Parathyroid adenoma (tissue), 2 donors: ENCODE measurements around the gene RCAN1.

ENCODE experiments used
- H2AFZ ChIP-seq: fragments of 300-600 bp; sonication (generic); one replicate; pipeline ENCODE4 v1.7.0; 2017; ENCODE audit warnings: antibody characterized with exemption, mild to moderate bottlenecking
- H3K27ac ChIP-seq: fragments of 300-600 bp; sonication (generic); one replicate; pipeline ENCODE4 v1.7.0; 2017
- H3K27me3 ChIP-seq: fragments of 300-600 bp; sonication (generic); one replicate; pipeline ENCODE4 v1.7.0; 2017; ENCODE audit warnings: low read length; ENCODE audit not compliant: control insufficient read depth, insufficient read depth
- H3K36me3 ChIP-seq: fragments of 300-600 bp; sonication (generic); one replicate; pipeline ENCODE4 v1.7.0; 2017; ENCODE audit warnings: low read length; ENCODE audit not compliant: control insufficient read depth, insufficient read depth
- H3K4me1 ChIP-seq: fragments of 300-600 bp; sonication (generic); one replicate; pipeline ENCODE4 v1.7.0; 2017; ENCODE audit warnings: control low read depth
- H3K4me2 ChIP-seq: fragments of 300-600 bp; sonication (generic); one replicate; pipeline ENCODE4 v1.7.0; 2017; ENCODE audit warnings: low read length
- H3K4me3 ChIP-seq: fragments of 300-600 bp; sonication (generic); one replicate; pipeline ENCODE4 v1.7.0; 2017; ENCODE audit warnings: low read depth, low read length
- H3K79me2 ChIP-seq: fragments of 300-600 bp; sonication (generic); one replicate; pipeline ENCODE4 v1.7.0; 2017; ENCODE audit warnings: control low read depth
- H3K9ac ChIP-seq: fragments of 300-600 bp; sonication (generic); one replicate; pipeline ENCODE4 v1.7.0; 2017; ENCODE audit warnings: mild to moderate bottlenecking
- H3K9me3 ChIP-seq: fragments of 300-600 bp; sonication (generic); one replicate; pipeline ENCODE4 v1.7.0; 2017; ENCODE audit warnings: low read length; ENCODE audit not compliant: control insufficient read depth
- TF ChIP-seq, protein P1 (sequence below): fragments of 300-600 bp; sonication (generic); IDR thresholded peaks from one replicate; pipeline ENCODE4 v1.7.0; 2017; ENCODE audit warnings: antibody characterized with exemption, mild to moderate bottlenecking
- donor health status: primary hyperparathyroidism.

RCAN1 gene

DNA sequence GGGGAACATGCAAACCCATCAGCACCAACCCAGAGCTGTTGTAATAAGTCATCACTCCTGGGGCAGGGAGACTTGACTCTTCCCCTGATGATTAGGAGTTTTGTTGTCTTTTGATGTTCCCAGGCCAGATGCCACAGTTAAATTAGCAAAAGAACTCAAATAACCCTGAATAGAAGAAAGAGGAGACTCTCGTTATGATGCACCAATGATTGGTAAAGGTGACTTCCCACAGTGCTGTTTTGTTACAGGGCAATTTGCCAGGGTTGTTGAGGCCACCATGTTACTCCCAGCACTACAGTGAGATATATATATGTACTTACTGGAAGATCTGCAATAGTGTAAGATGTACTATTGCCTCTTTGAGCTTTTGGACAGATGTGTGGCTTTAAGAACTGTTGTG, 24.3 kb upstream of the RCAN1 start:
- Histone ChIP-seq H3K36me3 (no peaks in the 10 kb centered on the region), H3K4me2 (no peak overlapping the region), H3K9me3 (no peaks in the 10 kb centered on the region), H3K4me3 (no peak overlapping the region), H2AFZ (no peak overlapping the region), H3K4me1 (no peaks in the 10 kb centered on the region), H3K27ac (no peak overlapping the region), H3K9ac (no peak overlapping the region), H3K79me2 (no peaks in the 10 kb centered on the region), H3K27me3 (no peaks in the 10 kb centered on the region)
- TF ChIP-seq, protein P1, sequence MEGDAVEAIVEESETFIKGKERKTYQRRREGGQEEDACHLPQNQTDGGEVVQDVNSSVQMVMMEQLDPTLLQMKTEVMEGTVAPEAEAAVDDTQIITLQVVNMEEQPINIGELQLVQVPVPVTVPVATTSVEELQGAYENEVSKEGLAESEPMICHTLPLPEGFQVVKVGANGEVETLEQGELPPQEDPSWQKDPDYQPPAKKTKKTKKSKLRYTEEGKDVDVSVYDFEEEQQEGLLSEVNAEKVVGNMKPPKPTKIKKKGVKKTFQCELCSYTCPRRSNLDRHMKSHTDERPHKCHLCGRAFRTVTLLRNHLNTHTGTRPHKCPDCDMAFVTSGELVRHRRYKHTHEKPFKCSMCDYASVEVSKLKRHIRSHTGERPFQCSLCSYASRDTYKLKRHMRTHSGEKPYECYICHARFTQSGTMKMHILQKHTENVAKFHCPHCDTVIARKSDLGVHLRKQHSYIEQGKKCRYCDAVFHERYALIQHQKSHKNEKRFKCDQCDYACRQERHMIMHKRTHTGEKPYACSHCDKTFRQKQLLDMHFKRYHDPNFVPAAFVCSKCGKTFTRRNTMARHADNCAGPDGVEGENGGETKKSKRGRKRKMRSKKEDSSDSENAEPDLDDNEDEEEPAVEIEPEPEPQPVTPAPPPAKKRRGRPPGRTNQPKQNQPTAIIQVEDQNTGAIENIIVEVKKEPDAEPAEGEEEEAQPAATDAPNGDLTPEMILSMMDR, result no peak

DNA sequence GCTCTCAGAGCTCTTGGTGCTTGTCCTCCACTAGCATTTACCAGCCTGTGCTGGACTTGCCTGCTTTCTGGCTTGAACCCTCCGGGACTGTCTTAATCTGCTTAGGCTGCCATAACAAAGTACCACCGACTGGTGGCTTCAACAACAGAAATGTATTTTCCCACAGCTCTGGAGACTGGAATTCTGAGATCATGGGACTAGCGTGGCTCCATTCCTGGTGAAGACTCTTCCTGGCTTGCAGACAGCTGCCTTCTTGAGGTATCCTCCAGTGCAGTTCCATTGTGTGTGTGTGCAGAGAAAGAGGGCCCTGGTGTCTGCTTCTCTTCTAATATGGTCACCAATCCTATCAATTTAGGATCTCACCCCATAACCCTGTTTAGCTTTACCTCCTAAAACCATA, 22.0 kb upstream of the RCAN1 start:
- TF ChIP-seq, protein P1, result no peak
- Histone ChIP-seq H3K4me2 (no peak overlapping the region), H2AFZ (no peak overlapping the region), H3K27ac (no peak overlapping the region), H3K4me1 (no peaks in the 10 kb centered on the region), H3K9ac (no peak overlapping the region), H3K79me2 (no peaks in the 10 kb centered on the region), H3K27me3 (no peaks in the 10 kb centered on the region), H3K36me3 (no peaks in the 10 kb centered on the region), H3K9me3 (no peaks in the 10 kb centered on the region), H3K4me3 (no peak overlapping the region)

DNA sequence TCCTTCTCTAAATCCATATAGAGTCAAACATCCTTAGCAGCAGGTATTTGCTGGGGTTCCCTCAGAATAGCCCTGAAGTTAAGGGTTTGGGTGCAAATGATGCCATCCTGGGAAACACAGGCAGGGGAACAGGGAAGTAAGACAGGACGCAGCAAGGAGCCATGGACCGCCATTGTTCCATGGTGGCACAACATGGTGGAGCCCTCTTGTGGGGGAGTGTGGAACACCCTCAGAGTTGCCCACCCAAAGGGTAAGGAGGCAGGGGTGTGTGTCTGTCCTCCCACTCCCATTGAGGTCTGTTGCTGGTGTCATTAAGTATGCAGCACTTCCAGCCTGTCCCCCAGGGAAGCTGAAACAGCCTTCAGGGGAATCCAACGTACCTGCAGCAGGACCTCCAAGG, 20.4 kb upstream of the RCAN1 start:
- no peak overlapping the region for H3K4me3 ChIP-seq
- H3K4me1 ChIP-seq, result no peaks in the 10 kb centered on the region
- H3K9me3 ChIP-seq, result no peaks in the 10 kb centered on the region
- no peak overlapping the region for H2AFZ ChIP-seq
- no peak overlapping the region for H3K9ac ChIP-seq
- no peaks in the 10 kb centered on the region for H3K27me3 ChIP-seq
- H3K36me3 ChIP-seq, result no peaks in the 10 kb centered on the region
- H3K27ac ChIP-seq, result no peak overlapping the region
- no peak overlapping the region for H3K4me2 ChIP-seq
- H3K79me2 ChIP-seq, result no peaks in the 10 kb centered on the region
- TF ChIP-seq, protein P1, result no peak

DNA sequence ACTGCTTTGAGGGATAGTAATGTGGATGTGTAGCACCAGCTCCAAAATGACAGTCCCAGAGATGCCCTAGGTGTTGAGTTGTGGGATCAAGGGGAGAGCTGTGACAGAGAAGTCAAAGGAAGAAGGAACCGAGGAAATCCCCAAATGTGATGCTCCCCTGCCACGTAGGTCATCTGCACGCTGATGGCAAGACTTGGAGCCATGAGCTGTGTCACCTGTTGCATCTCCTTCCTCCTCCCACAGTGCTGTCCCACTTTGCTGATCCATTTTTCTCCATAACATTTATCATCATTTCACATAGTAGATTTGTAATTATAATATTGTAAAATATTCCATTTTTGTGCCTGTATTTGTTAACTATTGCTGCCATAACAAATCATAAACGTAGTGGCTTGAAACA, 17.6 kb upstream of the RCAN1 start:
- Histone ChIP-seq H3K4me2 (no peak overlapping the region), H3K4me3 (no peak overlapping the region), H3K4me1 (no peaks in the 10 kb centered on the region), H3K9me3 (no peaks in the 10 kb centered on the region), H3K36me3 (no peaks in the 10 kb centered on the region), H2AFZ (no peak overlapping the region), H3K9ac (no peak overlapping the region), H3K27ac (no peak overlapping the region), H3K79me2 (no peaks in the 10 kb centered on the region), H3K27me3 (no peaks in the 10 kb centered on the region)
- TF ChIP-seq, protein P1, result no peak

DNA sequence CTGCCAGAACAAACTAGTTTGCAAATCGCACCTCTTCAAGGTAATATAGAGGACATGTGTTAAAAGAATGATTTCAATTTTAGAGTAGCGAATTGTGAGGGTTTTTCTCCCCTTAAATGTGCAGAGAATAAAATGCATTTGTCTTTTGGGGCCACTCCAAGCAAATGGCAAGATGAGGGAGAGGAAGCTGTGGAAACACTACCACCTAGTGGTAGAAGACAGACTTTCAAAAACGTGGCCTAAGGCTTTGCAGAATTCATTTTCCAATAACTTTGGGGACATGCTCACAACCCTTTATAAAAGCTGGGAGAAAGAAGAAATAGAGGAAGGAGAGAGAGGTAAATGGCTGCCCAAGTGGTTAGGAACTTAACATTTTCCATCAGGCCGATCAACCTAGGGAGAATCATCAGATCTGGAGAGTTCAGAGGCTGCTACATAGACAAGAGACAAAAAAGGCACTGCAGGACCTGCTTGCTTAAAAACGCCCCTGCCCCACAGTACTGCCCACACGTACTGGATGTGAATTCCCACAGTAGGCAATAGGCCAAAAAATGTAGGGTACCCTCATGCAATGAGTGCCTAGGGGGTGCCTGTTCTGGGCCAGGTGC, 15.7 kb upstream of the RCAN1 start:
- Histone ChIP-seq H2AFZ (no peak overlapping the region), H3K79me2 (no peaks in the 10 kb centered on the region), H3K27ac (no peak overlapping the region), H3K36me3 (no peaks in the 10 kb centered on the region), H3K9ac (no peak overlapping the region), H3K4me1 (no peaks in the 10 kb centered on the region), H3K9me3 (no peaks in the 10 kb centered on the region), H3K4me2 (no peak overlapping the region), H3K27me3 (no peaks in the 10 kb centered on the region), H3K4me3 (no peak overlapping the region)
- TF ChIP-seq, protein P1, result peak; percentile 62
